Neural progenitor cell (in vitro differentiated cells): Measurements from ENCODE around the gene RIPPLY1. TPM values are rescaled to one million over a fixed set of nuclear protein-coding genes. Genes with fewer than 3 reads are reported as not detected.

Source experiments
- DNase-seq: peaks from one replicate; pipeline ENCODE4 v3.0.0-alpha.2; 2016; ENCODE audit warnings: low spot score
- H2AFZ ChIP-seq: fragments of 200-600 bp; sonication (generic); replicated peaks from 2 replicates; pipeline ENCODE4 v1.6.1; 2016; ENCODE audit warnings: antibody characterized with exemption
- H3F3A ChIP-seq: fragments of 200-600 bp; sonication (generic); 2 replicates; pipeline ENCODE4 v1.6.1; 2016; ENCODE audit warnings: antibody characterized with exemption, low read depth
- H3K27ac ChIP-seq: fragments of 200-600 bp; sonication (generic); 2 replicates; pipeline ENCODE4 v1.5.1; 2016; ENCODE audit warnings: mild to moderate bottlenecking
- H3K27me3 ChIP-seq: fragments of 200-600 bp; sonication (generic); 2 replicates; pipeline ENCODE4 v1.6.1; 2016; ENCODE audit warnings: mild to moderate bottlenecking, moderate library complexity
- H3K36me3 ChIP-seq: fragments of 200-600 bp; sonication (generic); 2 replicates; pipeline ENCODE4 v1.5.1; 2016
- H3K4me1 ChIP-seq: fragments of 200-600 bp; sonication (generic); 2 replicates; pipeline ENCODE4 v1.6.1; 2016; ENCODE audit warnings: mixed run types
- H3K4me2 ChIP-seq: fragments of 200-600 bp; sonication (generic); 2 replicates; pipeline ENCODE4 v1.6.1; 2016
- H3K4me3 ChIP-seq: fragments of 200-600 bp; sonication (generic); 2 replicates; pipeline ENCODE4 v1.5.1; 2016
- H3K79me2 ChIP-seq: fragments of 200-600 bp; sonication (generic); 2 replicates; pipeline ENCODE4 v1.6.1; 2016; ENCODE audit warnings: low read depth
- H3K9ac ChIP-seq: fragments of 200-600 bp; sonication (generic); 2 replicates; pipeline ENCODE4 v1.6.1; 2016
- H3K9me3 ChIP-seq: fragments of 200-600 bp; sonication (generic); 2 replicates; pipeline ENCODE4 v1.5.1; 2016; ENCODE audit warnings: low read depth
- H4K20me1 ChIP-seq: fragments of 200-600 bp; sonication (generic); 2 replicates; pipeline ENCODE4 v1.6.1; 2016; ENCODE audit warnings: low read depth
- H3K27ac Mint-ChIP-seq: 3 replicates; pipeline ENCODE4 v1.8.0; 2021; ENCODE audit warnings: mixed read lengths
- H3K27me3 Mint-ChIP-seq: 2 replicates; pipeline ENCODE4 v1.8.0; 2022; ENCODE audit warnings: low read depth, mild to moderate bottlenecking, inconsistent platforms, moderate library complexity, mixed read lengths; ENCODE audit not compliant: insufficient read depth
- H3K36me3 Mint-ChIP-seq: 3 replicates; pipeline ENCODE4 v1.8.0; 2021; ENCODE audit warnings: mixed read lengths
- H3K4me1 Mint-ChIP-seq: 3 replicates; pipeline ENCODE4 v1.8.0; 2021; ENCODE audit warnings: mixed read lengths
- H3K4me3 Mint-ChIP-seq: 3 replicates; pipeline ENCODE4 v1.8.0; 2021; ENCODE audit warnings: mild to moderate bottlenecking, moderate library complexity, mixed read lengths
- H3K9me3 Mint-ChIP-seq: 3 replicates; pipeline ENCODE4 v1.8.0; 2020; ENCODE audit warnings: mixed read lengths
- CTCF ChIP-seq: fragments of 200-600 bp; sonication (generic); IDR thresholded peaks from 2 replicates; pipeline ENCODE4 v1.5.1; 2017; ENCODE audit warnings: antibody characterized with exemption, mild to moderate bottlenecking
- EZH2 ChIP-seq: fragments of 200-600 bp; sonication (generic); IDR thresholded peaks from 2 replicates; pipeline ENCODE4 v1.6.1; 2017; ENCODE audit warnings: antibody characterized with exemption, mild to moderate bottlenecking, moderate library complexity
- EZH2phosphoT487 ChIP-seq: fragments of 200-600 bp; sonication (generic); IDR thresholded peaks from 2 replicates; pipeline ENCODE4 v1.6.1; 2017; ENCODE audit warnings: antibody characterized with exemption
- total RNA-seq: library from RNA; depleted of rRNA; stranded (reverse); fragments of >200 nt; gene quantifications from 2 replicates; pipeline ENCODE4 v1.2.3, GENCODE V29; 2015; ENCODE audit warnings: low replicate concordance

The RIPPLY1 gene
- total RNA-seq, 1 donor from 2014 or later, result not detected

DNA sequence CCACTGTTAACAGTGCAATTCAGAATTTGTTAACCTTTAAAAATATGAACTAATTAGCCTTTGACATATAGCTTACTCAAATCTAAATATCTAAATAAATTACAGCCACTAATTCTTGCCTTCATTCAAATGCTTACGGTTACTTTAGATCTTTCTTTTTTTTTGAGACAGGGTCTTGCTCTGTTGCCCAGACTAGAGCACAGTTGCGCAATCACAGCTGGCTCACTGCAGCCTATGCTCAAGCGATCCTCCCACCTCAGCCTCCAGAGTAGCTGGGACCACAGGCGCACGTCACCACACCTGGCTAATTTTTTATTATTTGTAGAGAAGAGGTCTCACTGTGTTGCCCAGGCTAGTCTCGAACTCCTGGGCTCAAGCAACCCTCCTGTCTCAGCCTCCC, 48.1 kb upstream of the RIPPLY1 start:
- TF ChIP-seq CTCF, result no peak
- TF ChIP-seq EZH2, result no peak
- no peak for TF ChIP-seq EZH2phosphoT487
- no peaks in the 10 kb centered on the region for H3K27me3 ChIP-seq
- H3K4me1 ChIP-seq, result no peaks in the 10 kb centered on the region
- H2AFZ ChIP-seq, result no peak overlapping the region
- no peaks in the 10 kb centered on the region for H3K9me3 ChIP-seq
- Mint-ChIP-seq H3K9me3 (no peaks in the 10 kb centered on the region), H3K27ac (no peak overlapping the region), H3K36me3 (peaks cover 1% of the 10 kb centered on the region), H3K4me3 (no peak overlapping the region), H3K4me1 (no peaks in the 10 kb centered on the region), H3K27me3 (no peaks in the 10 kb centered on the region)
- no peaks in the 10 kb centered on the region for H4K20me1 ChIP-seq
- H3K4me3 ChIP-seq, result no peak overlapping the region
- H3K4me2 ChIP-seq, result no peak overlapping the region
- no peaks in the 10 kb centered on the region for H3K36me3 ChIP-seq
- no peak overlapping the region for H3K27ac ChIP-seq
- H3F3A ChIP-seq, result no peaks in the 10 kb centered on the region
- no peak overlapping the region for H3K9ac ChIP-seq
- H3K79me2 ChIP-seq, result no peaks in the 10 kb centered on the region
- no peak for DNase-seq

- no peaks in the 10 kb centered on the region for H4K20me1 ChIP-seq
- H3K27me3 ChIP-seq, result no peaks in the 10 kb centered on the region
- no peak overlapping the region for H3K27ac ChIP-seq
- H3K27me3 Mint-ChIP-seq, result no peaks in the 10 kb centered on the region
- no peak for DNase-seq
- H3K4me1 ChIP-seq, result no peaks in the 10 kb centered on the region
- H3K27ac Mint-ChIP-seq, result no peak overlapping the region
- no peaks in the 10 kb centered on the region for H3F3A ChIP-seq
- no peaks in the 10 kb centered on the region for H3K9me3 ChIP-seq
- H3K9ac ChIP-seq, result no peak overlapping the region
- H3K36me3 ChIP-seq, result no peaks in the 10 kb centered on the region
- H3K79me2 ChIP-seq, result no peaks in the 10 kb centered on the region
- no peaks in the 10 kb centered on the region for H3K4me1 Mint-ChIP-seq
- no peak overlapping the region for H3K4me3 Mint-ChIP-seq
- H3K36me3 Mint-ChIP-seq, result peaks cover 1% of the 10 kb centered on the region
- no peak overlapping the region for H2AFZ ChIP-seq
- TF ChIP-seq EZH2phosphoT487 (no peak), EZH2 (no peak), CTCF (no peak)
- no peak overlapping the region for H3K4me3 ChIP-seq
- no peaks in the 10 kb centered on the region for H3K9me3 Mint-ChIP-seq
- H3K4me2 ChIP-seq, result no peak overlapping the region
Observed at GRCh38 chrX:106950381-106950780, 47.2 kb upstream of the RIPPLY1 start.

GRCh38 chrX:106949366-106949765, 46.2 kb upstream of the RIPPLY1 start:
- Mint-ChIP-seq H3K27ac (no peak overlapping the region), H3K9me3 (no peaks in the 10 kb centered on the region), H3K27me3 (no peaks in the 10 kb centered on the region), H3K4me1 (no peaks in the 10 kb centered on the region), H3K36me3 (peaks cover 1% of the 10 kb centered on the region), H3K4me3 (no peak overlapping the region)
- no peak overlapping the region for H3K4me2 ChIP-seq
- no peak overlapping the region for H3K27ac ChIP-seq
- DNase-seq, result no peak
- H4K20me1 ChIP-seq, result no peaks in the 10 kb centered on the region
- H3K27me3 ChIP-seq, result no peaks in the 10 kb centered on the region
- H3K9me3 ChIP-seq, result no peaks in the 10 kb centered on the region
- no peak overlapping the region for H3K9ac ChIP-seq
- no peaks in the 10 kb centered on the region for H3F3A ChIP-seq
- no peak overlapping the region for H3K4me3 ChIP-seq
- no peaks in the 10 kb centered on the region for H3K36me3 ChIP-seq
- no peaks in the 10 kb centered on the region for H3K4me1 ChIP-seq
- TF ChIP-seq EZH2phosphoT487, result no peak
- no peaks in the 10 kb centered on the region for H3K79me2 ChIP-seq
- no peak overlapping the region for H2AFZ ChIP-seq

- H3K4me2 ChIP-seq, result no peak overlapping the region
- H3K4me3 ChIP-seq, result no peak overlapping the region
- H3K4me1 Mint-ChIP-seq, result no peaks in the 10 kb centered on the region
- no peak overlapping the region for H3K9ac ChIP-seq
- peaks cover 1% of the 10 kb centered on the region for H3K36me3 Mint-ChIP-seq
- H3K27me3 Mint-ChIP-seq, result no peaks in the 10 kb centered on the region
- no peaks in the 10 kb centered on the region for H3K79me2 ChIP-seq
- no peaks in the 10 kb centered on the region for H3K36me3 ChIP-seq
- H2AFZ ChIP-seq, result no peak overlapping the region
- TF ChIP-seq CTCF, result no peak
- no peak for TF ChIP-seq EZH2
- no peak for TF ChIP-seq EZH2phosphoT487
- no peak overlapping the region for H3K27ac ChIP-seq
- H3K9me3 Mint-ChIP-seq, result no peaks in the 10 kb centered on the region
- no peaks in the 10 kb centered on the region for H3K9me3 ChIP-seq
- no peak overlapping the region for H3K27ac Mint-ChIP-seq
- no peak for DNase-seq
- H3K4me1 ChIP-seq, result no peaks in the 10 kb centered on the region
- no peaks in the 10 kb centered on the region for H3F3A ChIP-seq
- H4K20me1 ChIP-seq, result no peaks in the 10 kb centered on the region
- no peaks in the 10 kb centered on the region for H3K27me3 ChIP-seq
- H3K4me3 Mint-ChIP-seq, result no peak overlapping the region
Observed at GRCh38 chrX:106948641-106949040, 45.5 kb upstream of the RIPPLY1 start.
